Prostate gland (tissue), 2 donors: Measurements from ENCODE around the gene TRIM50.

Experiments
- POLR2A ChIP-seq: fragments of 450-650 bp; IDR thresholded peaks from one replicate; pipeline ENCODE4 v1.6.1; 2016; ENCODE audit warnings: antibody characterized with exemption, mild to moderate bottlenecking
- TF ChIP-seq, protein P1 (sequence below), 4 experiments: fragments of 200-600 bp in 2 of 4; fragments of 450-650 bp in 2 of 4; sonication (generic) in 2 of 4; IDR thresholded peaks; 1 replicate in 3 of 4; 2 replicates in 1 of 4; pipeline ENCODE4 v1.5.1; 2016 to 2019; ENCODE audit warnings: antibody characterized with exemption in 4 of 4, mild to moderate bottlenecking in 2 of 4, moderate library complexity in 2 of 4

DNA sequence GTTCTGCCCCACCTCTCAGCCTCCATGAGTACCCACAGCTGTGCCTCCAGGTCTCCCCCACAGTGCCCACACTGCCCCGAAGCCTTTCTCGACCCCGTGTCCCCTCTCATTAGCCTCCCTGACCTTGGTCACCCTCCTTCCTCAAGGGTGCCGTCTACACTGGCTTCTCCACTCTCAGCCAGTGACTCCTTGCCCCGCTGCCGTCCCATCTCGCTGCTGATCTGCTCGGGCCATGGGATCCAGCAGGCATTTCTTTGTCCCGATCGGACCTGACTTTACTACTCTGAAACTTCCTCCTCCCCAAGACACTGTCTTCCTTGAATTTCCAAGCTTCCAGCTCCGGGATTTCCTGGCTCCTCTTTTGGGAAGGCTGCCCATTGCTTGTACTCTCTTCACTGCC is 31.4 kb upstream of the TRIM50 start:
- TF ChIP-seq, protein P1, sequence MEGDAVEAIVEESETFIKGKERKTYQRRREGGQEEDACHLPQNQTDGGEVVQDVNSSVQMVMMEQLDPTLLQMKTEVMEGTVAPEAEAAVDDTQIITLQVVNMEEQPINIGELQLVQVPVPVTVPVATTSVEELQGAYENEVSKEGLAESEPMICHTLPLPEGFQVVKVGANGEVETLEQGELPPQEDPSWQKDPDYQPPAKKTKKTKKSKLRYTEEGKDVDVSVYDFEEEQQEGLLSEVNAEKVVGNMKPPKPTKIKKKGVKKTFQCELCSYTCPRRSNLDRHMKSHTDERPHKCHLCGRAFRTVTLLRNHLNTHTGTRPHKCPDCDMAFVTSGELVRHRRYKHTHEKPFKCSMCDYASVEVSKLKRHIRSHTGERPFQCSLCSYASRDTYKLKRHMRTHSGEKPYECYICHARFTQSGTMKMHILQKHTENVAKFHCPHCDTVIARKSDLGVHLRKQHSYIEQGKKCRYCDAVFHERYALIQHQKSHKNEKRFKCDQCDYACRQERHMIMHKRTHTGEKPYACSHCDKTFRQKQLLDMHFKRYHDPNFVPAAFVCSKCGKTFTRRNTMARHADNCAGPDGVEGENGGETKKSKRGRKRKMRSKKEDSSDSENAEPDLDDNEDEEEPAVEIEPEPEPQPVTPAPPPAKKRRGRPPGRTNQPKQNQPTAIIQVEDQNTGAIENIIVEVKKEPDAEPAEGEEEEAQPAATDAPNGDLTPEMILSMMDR (IDR thresholded peaks at IDR 0.05) = no peak
- TF ChIP-seq POLR2A = no peak
